SK-N-SH treated with all-trans-retinoic acid at 6 μM for 48 hours (cell line): ENCODE data around the gene MPP1.

Experiments used
- ARNTL ChIP-seq: fragments of 450-650 bp; formaldehyde crosslinking; IDR thresholded peaks from 2 replicates; pipeline ENCODE4 v1.5.0; 2020; ENCODE audit warnings: low read depth, mild to moderate bottlenecking, moderate library complexity, borderline replicate concordance
- CREB5 ChIP-seq: fragments of 250-450 bp; sonication (Bioruptor Pico); IDR thresholded peaks from 2 replicates; pipeline ENCODE4 v1.5.1; 2020; ENCODE audit warnings: low read depth, mild to moderate bottlenecking, moderate library complexity
- ESRRG ChIP-seq: fragments of 250-450 bp; sonication (Bioruptor Pico); IDR thresholded peaks from 2 replicates; pipeline ENCODE4 v1.6.1; 2021; ENCODE audit warnings: mild to moderate bottlenecking
- GLIS3 ChIP-seq: fragments of 250-450 bp; sonication (Bioruptor Pico); IDR thresholded peaks from 2 replicates; pipeline ENCODE4 v1.5.0; 2020; ENCODE audit warnings: mild to moderate bottlenecking, moderate library complexity
- OSR1 ChIP-seq: fragments of 250-450 bp; sonication (Bioruptor Pico); IDR thresholded peaks from 2 replicates; pipeline ENCODE4 v1.8.0; 2022; ENCODE audit warnings: moderate library complexity, mild to moderate bottlenecking, inconsistent platforms
- PATZ1 ChIP-seq: fragments of 250-450 bp; sonication (Bioruptor Pico); IDR thresholded peaks from 2 replicates; pipeline ENCODE4 v1.8.0; 2020; ENCODE audit warnings: mild to moderate bottlenecking, moderate library complexity, borderline replicate concordance
- POU6F1 ChIP-seq: fragments of 250-450 bp; sonication (Bioruptor Pico); IDR thresholded peaks from 2 replicates; pipeline ENCODE4 v1.8.0; 2021; ENCODE audit warnings: low read depth, mild to moderate bottlenecking, moderate library complexity, borderline replicate concordance
- RARB ChIP-seq: fragments of 250-450 bp; sonication (Bioruptor Pico); IDR thresholded peaks from 2 replicates; pipeline ENCODE4 v1.8.0; 2021; ENCODE audit warnings: mild to moderate bottlenecking, moderate library complexity
- SNAI2 ChIP-seq: fragments of 250-450 bp; sonication (Bioruptor Pico); IDR thresholded peaks from 2 replicates; pipeline ENCODE4 v1.5.0; 2020; ENCODE audit warnings: mild to moderate bottlenecking, moderate library complexity
- TOX ChIP-seq: fragments of 250-450 bp; sonication (Bioruptor Pico); IDR thresholded peaks from 2 replicates; pipeline ENCODE4 v1.8.0; 2021; ENCODE audit warnings: mild to moderate bottlenecking, moderate library complexity, borderline replicate concordance
- TSHZ2 ChIP-seq: fragments of 250-450 bp; sonication (Bioruptor Pico); IDR thresholded peaks from 2 replicates; pipeline ENCODE4 v1.5.0; 2020; ENCODE audit warnings: mild to moderate bottlenecking, moderate library complexity
- ZFP3 ChIP-seq: fragments of 250-450 bp; sonication (Bioruptor Pico); IDR thresholded peaks from 2 replicates; pipeline ENCODE4 v1.5.0; 2020; ENCODE audit warnings: mild to moderate bottlenecking, moderate library complexity
- ZNF565 ChIP-seq: fragments of 450-650 bp; formaldehyde crosslinking; conservative IDR thresholded peaks from 2 replicates; pipeline ENCODE4 v1.5.0; 2020; ENCODE audit warnings: low read depth, mild to moderate bottlenecking, moderate library complexity

GRCh38 chrX:154806837-154807501 is 1.7 kb upstream of the MPP1 start:
- TF ChIP-seq POU6F1 (no peak), SNAI2 (CRISPR knock-in tag) (no peak), CREB5 (no peak), ESRRG (no peak), GLIS3 (CRISPR knock-in tag) (no peak), TSHZ2 (CRISPR knock-in tag) (no peak), RARB (CRISPR knock-in tag) (no peak), ZNF565 (no peak), ARNTL (CRISPR knock-in tag) (no peak), OSR1 (CRISPR knock-in tag) (no peak), ZFP3 (CRISPR knock-in tag) (no peak), TOX (CRISPR knock-in tag) (no peak), PATZ1 (CRISPR knock-in tag) (no peak)
